Mucosa of rectum (tissue), 2 donors: ENCODE measurements around the gene TWIST1.

Source experiments
- H3K27ac ChIP-seq, 2 donors: one replicate each; pipeline ENCODE4 v1.7.0; 2013; ENCODE audit warnings: inconsistent platforms in 2 of 2, low read depth in 2 of 2, low read length in 2 of 2
- H3K27me3 ChIP-seq, 2 donors: one replicate each; pipeline ENCODE4 v1.7.0; 2013; ENCODE audit warnings: low read length in 2 of 2; ENCODE audit not compliant: control insufficient read depth in 2 of 2, insufficient read depth in 2 of 2
- H3K36me3 ChIP-seq, 2 donors: one replicate each; pipeline ENCODE4 v1.7.0; 2013; ENCODE audit warnings: low read length in 2 of 2; ENCODE audit not compliant: control insufficient read depth in 2 of 2, insufficient read depth in 2 of 2
- H3K4me1 ChIP-seq, 2 donors: one replicate each; pipeline ENCODE4 v1.7.0; 2013; ENCODE audit warnings: low read length in 2 of 2, mild to moderate bottlenecking in 1 of 2; ENCODE audit not compliant: control insufficient read depth in 2 of 2, insufficient read depth in 2 of 2
- H3K4me3 ChIP-seq, 2 donors: one replicate each; pipeline ENCODE4 v1.7.0; 2013; ENCODE audit warnings: low read length in 2 of 2
- H3K9ac ChIP-seq, 2 donors: one replicate each; pipeline ENCODE4 v1.7.0; 2013; ENCODE audit warnings: low read length in 2 of 2, low read depth in 1 of 2, mild to moderate bottlenecking in 1 of 2
- H3K9me3 ChIP-seq, 2 donors: one replicate each; pipeline ENCODE4 v1.7.0; 2013; ENCODE audit warnings: low read length in 2 of 2; ENCODE audit not compliant: control insufficient read depth in 2 of 2
- donor health status: healthy.
- donor health status: Normal muscosa, but diverticular disease.

Gene TWIST1

DNA sequence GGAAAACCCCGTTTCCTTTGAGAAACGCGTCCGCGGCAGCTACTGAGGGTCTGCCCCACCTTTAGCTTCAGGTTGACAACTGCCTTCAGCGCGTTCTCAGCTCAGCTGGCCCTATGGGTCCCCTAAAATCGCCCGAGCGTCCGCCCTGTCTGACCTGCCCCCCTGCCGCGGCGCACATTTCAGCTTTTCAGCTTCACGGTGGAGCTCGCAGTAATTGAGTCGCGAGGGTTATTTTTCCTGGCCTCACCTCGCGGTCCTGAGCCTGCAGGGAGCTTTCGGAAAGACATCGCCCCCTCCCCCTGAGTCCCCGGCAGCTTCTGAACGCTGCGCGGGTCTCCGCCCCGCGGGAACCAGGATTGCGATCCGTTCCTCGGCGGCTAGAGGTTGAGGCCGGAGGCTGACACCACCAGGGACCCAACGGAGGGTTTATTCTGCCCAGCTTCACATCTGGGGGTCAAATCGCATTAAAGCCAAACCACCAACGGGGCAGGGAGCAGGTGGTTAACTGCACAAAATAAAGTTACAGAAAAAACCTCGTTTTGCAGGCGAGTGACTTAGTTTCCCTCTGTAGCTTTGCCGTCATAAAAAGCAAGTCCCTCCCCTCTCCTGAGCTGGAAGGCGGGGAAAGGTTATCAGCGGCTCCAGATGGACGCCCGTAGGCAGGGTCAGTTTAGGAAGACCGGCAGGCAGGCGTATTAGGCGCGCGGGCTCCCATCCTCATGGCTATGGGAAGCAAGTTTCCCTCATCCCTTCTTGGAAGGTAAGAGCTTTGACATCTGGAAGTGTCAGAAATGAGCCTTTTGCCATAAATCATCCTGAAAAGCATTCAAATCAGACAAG lies 11.0 kb downstream of the TWIST1 start:
- H3K4me3 ChIP-seq: peak overlapping the region in 1 of 2 donors; percentile 71
- no peak overlapping the region for H3K9ac ChIP-seq
- H3K27me3 ChIP-seq: peaks cover 50 to 51% of the 10 kb centered on the region in 2 donors
- no peaks in the 10 kb centered on the region for H3K9me3 ChIP-seq
- peaks cover 0 to 3% of the 10 kb centered on the region in 2 donors for H3K4me1 ChIP-seq
- no peak overlapping the region for H3K27ac ChIP-seq
- H3K36me3 ChIP-seq: no peaks in the 10 kb centered on the region

DNA sequence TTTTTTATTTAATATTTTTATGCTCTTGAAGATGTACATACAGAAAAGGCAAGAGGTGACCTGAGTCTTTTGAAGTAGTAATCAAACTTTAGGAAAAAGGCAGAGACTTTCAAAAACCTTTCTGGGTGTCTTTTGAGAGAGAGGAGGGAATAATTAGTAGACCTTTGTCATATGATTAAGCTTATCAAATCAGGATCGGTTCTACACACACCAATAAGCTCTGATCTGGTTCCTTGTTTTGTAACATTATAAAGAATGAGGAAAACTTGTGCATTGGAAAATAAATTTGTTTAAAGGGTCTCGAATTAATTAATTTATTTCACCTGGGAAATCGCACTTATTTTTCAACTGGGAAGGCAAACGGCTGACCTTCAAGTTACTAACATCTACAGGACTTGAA lies 11.9 kb downstream of the TWIST1 start:
- no peaks in the 10 kb centered on the region for H3K9me3 ChIP-seq
- no peak overlapping the region for H3K4me3 ChIP-seq
- peaks cover 0 to 3% of the 10 kb centered on the region in 2 donors for H3K4me1 ChIP-seq
- H3K27ac ChIP-seq: no peak overlapping the region
- H3K27me3 ChIP-seq: peaks cover 44% of the 10 kb centered on the region in 2 donors
- H3K36me3 ChIP-seq: no peaks in the 10 kb centered on the region
- H3K9ac ChIP-seq: no peak overlapping the region

DNA sequence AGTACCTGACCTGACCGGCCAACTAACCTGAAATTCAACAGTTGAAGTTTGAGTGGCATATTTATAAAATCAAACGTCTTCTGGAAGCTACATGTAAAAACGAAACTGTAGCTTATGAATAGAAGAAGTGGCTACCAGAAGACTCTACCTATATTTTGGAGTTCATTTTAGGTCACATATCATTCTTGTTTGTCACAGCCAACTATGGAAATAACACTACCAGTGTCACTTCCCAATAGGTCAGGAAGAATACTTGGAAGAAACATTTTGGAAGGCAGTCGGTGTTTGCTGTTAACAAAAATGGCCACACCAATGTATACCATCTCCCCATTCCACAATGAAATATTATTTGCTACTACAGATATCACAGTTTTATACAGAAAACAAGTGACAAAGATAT lies 12.6 kb downstream of the TWIST1 start:
- Histone ChIP-seq H3K4me3 (no peak overlapping the region), H3K27ac (no peak overlapping the region), H3K27me3 (peaks cover 36 to 43% of the 10 kb centered on the region in 2 donors)

DNA sequence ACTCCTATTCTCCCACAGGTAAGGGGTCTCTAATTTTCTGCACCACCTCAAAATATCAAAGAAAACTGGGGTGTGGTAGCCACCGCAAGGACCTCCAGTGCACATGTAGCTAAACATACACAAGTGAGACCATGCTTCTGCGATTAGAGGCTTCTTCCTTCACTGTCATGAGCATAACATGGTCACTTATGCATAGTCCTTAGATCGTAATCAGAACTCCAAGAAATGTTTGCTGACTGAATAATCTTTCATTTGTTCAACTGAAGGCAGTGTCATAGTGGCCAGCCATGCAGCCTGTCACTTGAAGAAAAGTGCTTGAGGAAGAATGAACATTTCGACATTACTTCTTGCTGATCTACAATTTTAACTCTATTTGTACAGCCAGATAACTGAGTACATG lies 14.6 kb downstream of the TWIST1 start:
- H3K27me3 ChIP-seq: peaks cover 27 to 30% of the 10 kb centered on the region in 2 donors
- H3K9ac ChIP-seq: no peak overlapping the region
- H3K4me1 ChIP-seq: peaks cover 0 to 3% of the 10 kb centered on the region in 2 donors
- H3K4me3 ChIP-seq: no peak overlapping the region
- H3K9me3 ChIP-seq: no peaks in the 10 kb centered on the region
- no peaks in the 10 kb centered on the region for H3K36me3 ChIP-seq
- no peak overlapping the region for H3K27ac ChIP-seq

More for the DNA sequence above, 12.6 kb downstream of the TWIST1 start:
- no peaks in the 10 kb centered on the region for H3K36me3 ChIP-seq
- peaks cover 0 to 3% of the 10 kb centered on the region in 2 donors for H3K4me1 ChIP-seq
- H3K9me3 ChIP-seq: no peaks in the 10 kb centered on the region
- no peak overlapping the region for H3K9ac ChIP-seq

DNA sequence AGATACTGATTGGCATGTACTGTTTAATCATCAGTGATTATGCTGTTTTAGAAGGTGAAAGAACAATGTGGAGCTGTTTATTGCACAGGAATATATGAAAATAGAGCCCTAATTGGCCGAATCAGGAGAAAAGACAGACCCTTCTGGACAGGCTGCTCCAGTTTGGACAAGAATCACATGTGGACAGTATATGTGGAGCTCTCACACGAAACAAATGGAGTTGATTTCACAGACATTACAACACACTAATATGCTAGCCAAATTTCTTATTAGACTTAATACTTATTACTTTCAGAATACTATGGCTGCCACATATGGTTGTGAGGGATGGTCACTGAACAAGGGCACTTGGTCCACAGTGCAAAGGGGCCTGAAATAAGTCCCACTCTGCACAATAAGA lies 15.5 kb downstream of the TWIST1 start:
- H3K4me1 ChIP-seq: no peaks in the 10 kb centered on the region
- no peak overlapping the region for H3K9ac ChIP-seq
- no peaks in the 10 kb centered on the region for H3K9me3 ChIP-seq
- H3K27me3 ChIP-seq: peaks cover 18 to 21% of the 10 kb centered on the region in 2 donors
- no peak overlapping the region for H3K4me3 ChIP-seq
- H3K27ac ChIP-seq: no peak overlapping the region
- H3K36me3 ChIP-seq: no peaks in the 10 kb centered on the region

DNA sequence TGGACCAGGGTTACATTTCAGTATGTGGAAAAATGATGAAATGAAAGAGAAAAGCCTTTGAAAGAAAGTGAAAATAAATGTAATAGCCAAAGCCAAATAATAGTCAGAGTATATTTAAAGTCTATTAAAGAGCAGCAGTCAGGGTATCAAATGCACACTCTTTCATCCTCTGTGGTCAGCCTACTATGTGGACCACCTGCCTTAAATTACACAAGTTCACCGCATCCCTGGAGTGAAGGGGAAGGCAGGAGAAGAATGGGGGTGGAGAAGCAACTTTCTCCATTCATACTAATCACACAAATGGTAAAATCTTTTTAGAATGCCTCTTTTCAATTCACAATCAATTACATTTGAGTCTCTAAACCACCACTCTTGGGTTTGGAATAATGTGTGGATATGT lies 16.0 kb downstream of the TWIST1 start:
- Histone ChIP-seq H3K4me3 (no peak overlapping the region), H3K9ac (no peak overlapping the region), H3K4me1 (no peaks in the 10 kb centered on the region), H3K27ac (no peak overlapping the region), H3K9me3 (no peaks in the 10 kb centered on the region), H3K27me3 (peaks cover 14 to 17% of the 10 kb centered on the region in 2 donors), H3K36me3 (no peaks in the 10 kb centered on the region)

DNA sequence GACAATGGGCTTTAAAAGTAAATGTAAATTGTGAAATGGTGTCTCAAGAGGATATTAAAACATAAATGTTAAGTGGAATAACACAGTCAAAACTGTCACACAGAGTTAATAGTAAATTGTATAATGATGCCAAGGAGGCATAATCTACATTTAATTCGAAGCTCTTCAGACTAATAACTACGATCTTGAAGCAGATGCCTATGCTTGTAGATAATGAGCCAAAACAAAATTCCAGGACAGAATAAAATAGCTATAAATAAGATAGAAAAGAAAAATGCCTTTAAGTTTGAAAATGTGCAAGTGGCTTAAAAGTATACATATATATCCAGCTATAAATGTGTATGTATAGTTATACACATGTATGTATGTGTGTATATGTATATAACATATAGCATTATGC lies 17.5 kb downstream of the TWIST1 start:
- Histone ChIP-seq H3K9me3 (no peaks in the 10 kb centered on the region), H3K9ac (no peak overlapping the region), H3K27me3 (peaks cover 4 to 5% of the 10 kb centered on the region in 2 donors)

DNA sequence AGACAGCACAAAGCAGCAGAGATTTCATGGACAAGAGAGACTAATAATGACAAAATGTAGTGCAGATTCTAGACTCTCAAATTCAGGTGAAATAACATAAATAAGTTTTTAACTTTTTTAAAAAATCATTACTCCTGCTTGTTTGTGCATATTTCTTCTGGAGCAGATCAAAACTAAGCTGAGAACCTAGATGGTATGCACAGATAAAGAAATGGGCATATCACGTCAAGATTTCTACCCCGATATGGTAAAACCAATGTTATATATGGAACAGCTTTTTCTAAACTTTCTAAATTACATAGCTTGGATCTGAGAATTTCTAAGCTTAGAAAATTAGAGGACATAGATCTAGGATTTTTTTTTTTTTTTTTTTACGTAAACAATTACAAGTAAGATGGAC lies 18.2 kb downstream of the TWIST1 start:
- Histone ChIP-seq H3K9ac (no peak overlapping the region), H3K27ac (no peak overlapping the region)

More for the DNA sequence above, 17.5 kb downstream of the TWIST1 start:
- no peak overlapping the region for H3K27ac ChIP-seq
- no peak overlapping the region for H3K4me3 ChIP-seq
- no peaks in the 10 kb centered on the region for H3K4me1 ChIP-seq
- no peaks in the 10 kb centered on the region for H3K36me3 ChIP-seq

DNA sequence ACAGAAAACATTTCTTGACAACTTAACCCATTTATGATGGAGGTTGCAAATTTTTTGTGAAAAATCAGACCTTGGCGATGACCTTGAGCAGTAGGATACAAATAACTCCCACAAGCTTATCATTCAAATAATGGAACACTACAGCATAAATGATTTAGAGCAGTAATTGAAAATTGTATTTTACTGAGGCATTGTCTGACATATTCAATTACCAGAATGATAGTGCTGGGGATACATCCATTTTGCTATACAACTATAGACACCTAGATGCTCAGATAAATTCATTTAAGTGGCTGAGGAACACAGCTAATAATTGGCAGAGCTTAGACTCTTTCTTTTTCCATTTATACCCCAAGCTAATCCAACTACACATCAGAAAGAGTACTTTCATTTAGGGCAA lies 18.9 kb downstream of the TWIST1 start:
- no peaks in the 10 kb centered on the region for H3K36me3 ChIP-seq
- peaks cover 4 to 5% of the 10 kb centered on the region in 2 donors for H3K27me3 ChIP-seq
- no peaks in the 10 kb centered on the region for H3K9me3 ChIP-seq
- no peak overlapping the region for H3K4me3 ChIP-seq
- no peaks in the 10 kb centered on the region for H3K4me1 ChIP-seq
- no peak overlapping the region for H3K9ac ChIP-seq
- no peak overlapping the region for H3K27ac ChIP-seq

More for the DNA sequence above, 18.2 kb downstream of the TWIST1 start:
- no peaks in the 10 kb centered on the region for H3K36me3 ChIP-seq
- peaks cover 4 to 5% of the 10 kb centered on the region in 2 donors for H3K27me3 ChIP-seq
- no peak overlapping the region for H3K4me3 ChIP-seq
- H3K4me1 ChIP-seq: no peaks in the 10 kb centered on the region
- no peaks in the 10 kb centered on the region for H3K9me3 ChIP-seq

DNA sequence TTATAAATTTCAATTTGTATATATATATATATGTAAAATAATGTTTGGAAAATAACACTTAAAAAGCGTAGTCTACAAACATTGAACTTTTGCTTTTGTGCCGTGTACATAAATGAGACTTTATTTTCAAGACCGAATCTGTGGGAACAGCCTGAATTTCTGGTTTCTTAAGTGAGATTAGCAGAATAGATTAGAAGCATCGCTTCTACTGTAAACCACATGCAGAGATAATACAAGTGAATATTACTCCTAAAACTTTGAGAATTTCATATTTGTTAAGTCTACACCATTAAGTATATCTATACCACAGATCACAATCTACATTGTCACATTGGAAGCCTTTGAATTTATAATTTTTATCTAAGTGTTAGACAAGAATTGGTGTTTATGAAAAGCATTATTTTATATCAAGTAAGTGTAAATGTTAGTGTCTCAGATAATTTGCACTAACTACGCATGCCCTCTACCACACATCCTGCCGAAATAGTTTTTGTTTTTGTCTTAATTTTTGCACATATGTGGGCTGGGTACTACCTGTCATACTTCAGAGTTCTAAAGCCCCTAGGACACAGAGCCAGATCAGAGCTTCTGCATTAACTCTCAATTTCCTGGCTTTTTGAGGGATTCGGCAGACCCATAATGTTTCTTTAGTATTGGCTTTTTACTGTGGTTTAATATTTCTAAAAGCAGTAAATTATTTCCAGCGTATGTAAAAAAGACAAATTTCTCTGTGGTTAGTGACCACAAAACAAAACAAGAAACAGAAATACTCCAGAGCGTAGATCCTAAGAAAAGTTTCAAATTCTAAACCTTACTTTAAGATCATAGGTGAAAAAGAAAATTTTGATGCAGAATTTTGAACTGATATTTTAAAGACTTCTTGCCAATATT lies 20.0 kb downstream of the TWIST1 start:
- no peaks in the 10 kb centered on the region for H3K9me3 ChIP-seq
- H3K27me3 ChIP-seq: no peaks in the 10 kb centered on the region
- no peaks in the 10 kb centered on the region for H3K4me1 ChIP-seq
- no peak overlapping the region for H3K27ac ChIP-seq
- H3K36me3 ChIP-seq: no peaks in the 10 kb centered on the region
- no peak overlapping the region for H3K4me3 ChIP-seq
- no peak overlapping the region for H3K9ac ChIP-seq
